HCT116 (cell line): ENCODE results near the gene PTCD1. TPM values are rescaled to one million over a fixed set of nuclear protein-coding genes. Genes with fewer than 3 reads are reported as not detected.

Source experiments
- ATAC-seq: fragments of 200-7000 bp; cut with Tn5 transposase; 2 replicates; pipeline ENCODE4 v1.9.1; 2020; ENCODE audit warnings: mild to moderate bottlenecking, moderate library complexity
- BruUV-seq: library from RNA; stranded (reverse); fragments of 400-500 nt; replicated peaks from 2 replicates; lab custom pipeline; 2021; lab: Mats Ljungman, UMichigan
- CTCF ChIA-PET: fragments of 300-600 bp; sonication (Branson Sonifier 250); formaldehyde crosslinking; loops from one replicate; lab custom pipeline; 2021; ENCODE audit warnings: antibody characterized with exemption; lab: Charles Lee
- POLR2A ChIA-PET: fragments of 300-600, 350-600 bp; sonication (Branson Sonifier 250); formaldehyde crosslinking; loops from one replicate; lab custom pipeline; 2021; ENCODE audit warnings: antibody characterized with exemption; lab: Charles Lee
- RAD21 ChIA-PET, 2 experiments: fragments of 300-600 bp; sonication (Branson Sonifier 250); formaldehyde crosslinking; loops; one replicate each; lab custom pipeline; 2023; ENCODE audit warnings: low total read pairs in 2 of 2; ENCODE audit not compliant: uncharacterized antibody in 2 of 2, unreplicated experiment in 2 of 2, low non-redundant PET in 1 of 2; lab: Charles Lee
- DNase-seq: peaks from one replicate; pipeline ENCODE4 v3.0.0-alpha.2; 2010; ENCODE audit warnings: low read depth, low spot score
- H2AFZ ChIP-seq: fragments of 200-600 bp; shearing (Covaris generic), sonication (generic); 2 replicates; pipeline ENCODE4 v1.6.1; 2017; ENCODE audit warnings: low read depth, mixed run types, mixed read lengths, antibody characterized with exemption, low read length; ENCODE audit not compliant: poor library complexity, severe bottlenecking
- H3K27ac ChIP-seq: 2 replicates; pipeline ENCODE4 v1.5.1; 2012; ENCODE audit warnings: low read depth, low read length
- H3K27me3 ChIP-seq: fragments of 200-600 bp; sonication (generic); 2 replicates; pipeline ENCODE4 v1.6.1; 2016; ENCODE audit warnings: mixed run types, low read length, mixed read lengths; ENCODE audit not compliant: insufficient read depth
- H3K36me3 ChIP-seq, 2 experiments: fragments of 200-500 bp in 1 of 2; fragments of 200-600 bp in 1 of 2; sonication (Bioruptor generic) in 1 of 2; sonication (generic) in 1 of 2; 2 replicates each; pipeline versions ENCODE4 v1.5.1 to v1.6.1; 2014 to 2016; ENCODE audit warnings: low read length in 2 of 2, inconsistent platforms in 1 of 2, mixed read lengths in 1 of 2, mixed run types in 1 of 2; ENCODE audit not compliant: insufficient read depth in 2 of 2, control insufficient read depth in 1 of 2
- H3K4me1 ChIP-seq, 2 experiments: fragments of 200-600 bp in 1 of 2; sonication (generic) in 1 of 2; 2 replicates each; pipeline versions ENCODE4 v1.5.1 to v1.6.1; 2012 to 2017; ENCODE audit warnings: low read length in 2 of 2, inconsistent platforms in 1 of 2, mild to moderate bottlenecking in 1 of 2, mixed read lengths in 1 of 2, mixed run types in 1 of 2, moderate library complexity in 1 of 2; ENCODE audit not compliant: insufficient read depth in 2 of 2, control insufficient read depth in 1 of 2
- H3K4me2 ChIP-seq: fragments of 200-600 bp; sonication (generic); 2 replicates; pipeline ENCODE4 v1.6.1; 2017; ENCODE audit warnings: mixed run types, low read length, mixed read lengths
- H3K4me3 ChIP-seq, 2 experiments: fragments of 200-600 bp in 1 of 2; sonication (generic) in 1 of 2; replicated peaks in 1 of 2; 2 replicates each; pipeline ENCODE4 v1.5.1; 2011 to 2016; ENCODE audit warnings: low read length in 2 of 2, control low read depth in 1 of 2, low read depth in 1 of 2, mild to moderate bottlenecking in 1 of 2, mixed read lengths in 1 of 2, mixed run types in 1 of 2
- H3K79me2 ChIP-seq: fragments of 200-600 bp; sonication (generic); 2 replicates; pipeline ENCODE4 v1.6.1; 2017; ENCODE audit warnings: mild to moderate bottlenecking, mixed run types, low read length, moderate library complexity, mixed read lengths; ENCODE audit not compliant: insufficient read depth
- H3K9ac ChIP-seq: fragments of 200-600 bp; sonication (generic); 2 replicates; pipeline ENCODE4 v1.6.1; 2016; ENCODE audit warnings: low read length, mixed read lengths
- H3K9me2 ChIP-seq: fragments of 200-600 bp; sonication (generic), shearing (Covaris generic); 2 replicates; pipeline ENCODE4 v1.6.1; 2017; ENCODE audit warnings: mixed run types, mild to moderate bottlenecking, moderate library complexity; ENCODE audit not compliant: insufficient read depth
- H3K9me3 ChIP-seq, 2 experiments: fragments of 200-500 bp in 1 of 2; fragments of 200-600 bp in 1 of 2; sonication (Bioruptor generic) in 1 of 2; sonication (generic) in 1 of 2; 2 replicates each; pipeline ENCODE4 v1.6.1; 2014 to 2017; ENCODE audit warnings: low read length in 2 of 2, mixed read lengths in 2 of 2, inconsistent platforms in 1 of 2, low read depth in 1 of 2, mild to moderate bottlenecking in 1 of 2, mixed run types in 1 of 2, moderate library complexity in 1 of 2; ENCODE audit not compliant: control insufficient read depth in 1 of 2, insufficient read depth in 1 of 2
- H4K20me1 ChIP-seq: fragments of 200-600 bp; sonication (generic), shearing (Covaris generic); 2 replicates; pipeline ENCODE4 v1.6.1; 2017; ENCODE audit warnings: mixed run types, mild to moderate bottlenecking, moderate library complexity; ENCODE audit not compliant: insufficient read depth
- ATF3 ChIP-seq: IDR thresholded peaks from 2 replicates; pipeline ENCODE4 v1.6.1; 2012
- CBX3 ChIP-seq: IDR thresholded peaks from 2 replicates; pipeline ENCODE4 v1.6.1; 2012; ENCODE audit warnings: low read depth
- CEBPB ChIP-seq: IDR thresholded peaks from 2 replicates; pipeline ENCODE4 v1.6.1; 2012; ENCODE audit warnings: low read depth
- CTCF ChIP-seq, 3 experiments: fragments of 200-600 bp in 1 of 3; sonication (generic) in 1 of 3; IDR thresholded peaks in 2 of 3; conservative IDR thresholded peaks in 1 of 3; 2 replicates each; pipeline ENCODE4 v1.5.1; 2012 to 2017; ENCODE audit warnings: low read depth in 2 of 3, low read length in 2 of 3, antibody characterized with exemption in 1 of 3, borderline replicate concordance in 1 of 3, control low read depth in 1 of 3, mild to moderate bottlenecking in 1 of 3, mixed read lengths in 1 of 3, mixed run types in 1 of 3, moderate library complexity in 1 of 3; ENCODE audit not compliant: insufficient read depth in 1 of 3
- ELF1 ChIP-seq: IDR thresholded peaks from 2 replicates; pipeline ENCODE4 v1.6.1; 2012; ENCODE audit warnings: low read depth, borderline replicate concordance
- EZH2 ChIP-seq: fragments of 200-600 bp; sonication (generic); IDR thresholded peaks from 2 replicates; pipeline ENCODE4 v1.6.1; 2017; ENCODE audit warnings: antibody characterized with exemption, mixed run types
- EZH2phosphoT487 ChIP-seq: fragments of 200-600 bp; IDR thresholded peaks from 2 replicates; pipeline ENCODE4 v1.6.1; 2018; ENCODE audit warnings: antibody characterized with exemption, borderline replicate concordance
- FOSL1 ChIP-seq: IDR thresholded peaks from 2 replicates; pipeline ENCODE4 v1.6.1; 2012; ENCODE audit warnings: low read depth
- POLR2A ChIP-seq: IDR thresholded peaks from 2 replicates; pipeline ENCODE4 v1.7.0; 2011; ENCODE audit warnings: borderline replicate concordance; ENCODE audit not compliant: insufficient read depth, insufficient read length; ENCODE audit errors: extremely low read depth
- RAD21 ChIP-seq: IDR thresholded peaks from 2 replicates; pipeline ENCODE4 v1.6.1; 2012; ENCODE audit warnings: low read depth, mild to moderate bottlenecking
- REST ChIP-seq: IDR thresholded peaks from 2 replicates; pipeline ENCODE4 v1.6.1; 2012; ENCODE audit warnings: low read depth
- SIN3A ChIP-seq: IDR thresholded peaks from 2 replicates; pipeline ENCODE4 v1.6.1; 2012; ENCODE audit warnings: low read depth
- SP1 ChIP-seq: IDR thresholded peaks from 2 replicates; pipeline ENCODE4 v1.6.1; 2012; ENCODE audit warnings: low read depth
- TCF7L2 ChIP-seq: IDR thresholded peaks from 2 replicates; pipeline ENCODE4 v1.7.0; 2011; ENCODE audit warnings: borderline replicate concordance, inconsistent platforms; ENCODE audit not compliant: insufficient read depth, insufficient read length; ENCODE audit errors: extremely low read depth
- YY1 ChIP-seq: IDR thresholded peaks from 2 replicates; pipeline ENCODE4 v1.6.1; 2011; ENCODE audit warnings: low read length, low read depth, moderate library complexity, mild to moderate bottlenecking; ENCODE audit not compliant: insufficient replicate concordance; ENCODE audit errors: extremely low read depth
- ZBTB33 ChIP-seq: IDR thresholded peaks from 2 replicates; pipeline ENCODE4 v1.6.1; 2011; ENCODE audit warnings: mild to moderate bottlenecking, low read length, moderate library complexity; ENCODE audit not compliant: insufficient replicate concordance; ENCODE audit errors: extremely low read depth
- ZFX ChIP-seq: fragments of 450-650 bp; IDR thresholded peaks from 2 replicates; pipeline ENCODE4 v1.6.1; 2017
- ZNF274 ChIP-seq: fragments of 200-500 bp; sonication (Bioruptor generic); IDR thresholded peaks from 2 replicates; pipeline ENCODE4 v1.6.1; 2014; ENCODE audit warnings: mild to moderate bottlenecking, low read depth, low read length, inconsistent platforms
- intact Hi-C: fragments of 100-400 bp; cut with micrococcal nuclease; formaldehyde crosslinking; loops from 2 replicates; pipeline ENCODE4 v1.10.0; 2022
- total RNA-seq: library from RNA; stranded (reverse); gene quantifications from one replicate; pipeline ENCODE4 v1.2.1, GENCODE V29; 2021; ENCODE audit not compliant: unreplicated experiment

Gene PTCD1
- total RNA-seq, 1 experiment from 2014 or later: 9.2 TPM

- no peak overlapping the region for H3K9ac ChIP-seq
These were observed 59.5 kb downstream of the PTCD1 start for GRCh38 chr7:99379043-99379577.

More at GRCh38 chr7:99379043-99379577, 59.5 kb downstream of the PTCD1 start:
- RAD21 ChIA-PET: no interaction called here
- no peak for DNase-seq
- Histone ChIP-seq H3K9me2 (no peaks in the 10 kb centered on the region), H3K27me3 (no peaks in the 10 kb centered on the region), H3K36me3 (peaks cover 5 to 25% of the 10 kb centered on the region in 2 experiments; a peak in 2 of 4 replicates), H2AFZ (no peak overlapping the region), H3K27ac (no peak overlapping the region), H3K4me1 (peaks cover 16 to 38% of the 10 kb centered on the region in 2 experiments; a peak in 3 of 4 replicates), H4K20me1 (no peaks in the 10 kb centered on the region), H3K9me3 (no peaks in the 10 kb centered on the region), H3K4me3 (no peak overlapping the region), H3K79me2 (peaks cover 88% of the 10 kb centered on the region), H3K4me2 (peak overlapping the region; percentile 0; the same call in 1 of the 2 replicates)
- TF ChIP-seq RAD21 (no peak), FOSL1 (no peak), ATF3 (no peak), SP1 (no peak), CEBPB (no peak), ZNF274 (no peak), SIN3A (no peak), ELF1 (no peak), CTCF (IDR thresholded peaks at IDR 0.05 in 2 of 3, conservative IDR thresholded peaks at IDR 0.05 in 1 of 3; ENCODE audit: borderline replicate concordance in 1 of 3, insufficient read depth in 1 of 3, low read depth in 2 of 3, low read length in 2 of 3) (no peak), ZFX (no peak), TCF7L2 (no peak), YY1 (no peak), ZBTB33 (no peak), EZH2phosphoT487 (no peak), CBX3 (no peak), POLR2A (no peak), REST (no peak), EZH2 (no peak)
- CTCF ChIA-PET: no interaction called here
- intact Hi-C loops: no loop called here
- POLR2A ChIA-PET: no interaction called here
- no peak for ATAC-seq
- no TSS peak for BruUV-seq
